Astrocyte of the cerebellum (primary cell): ENCODE data around the gene PACRG.

ENCODE experiments used
- DNase-seq: peaks from one replicate; pipeline ENCODE4 v3.0.0-alpha.2; 2011; ENCODE audit warnings: low read depth
- H3K4me3 ChIP-seq: 2 replicates; pipeline ENCODE4 v1.5.1; 2011; ENCODE audit warnings: mild to moderate bottlenecking, low read depth, low read length, moderate library complexity
- in situ Hi-C: cut with HindIII; loops from 2 replicates; pipeline ENCODE4 v1.10.0; 2017; ENCODE audit warnings: low sequenced_read_pairs
- TF ChIP-seq, protein P1 (sequence below): IDR thresholded peaks from 2 replicates; pipeline ENCODE4 v1.5.1; 2012; ENCODE audit warnings: low read length, low read depth, moderate library complexity, mild to moderate bottlenecking; ENCODE audit errors: missing control alignments

The PACRG gene

GRCh38 chr6:162751211-162751859 lies 23.6 kb downstream of the PACRG start:
- in situ Hi-C loops = no loop called here
- TF ChIP-seq, protein P1, sequence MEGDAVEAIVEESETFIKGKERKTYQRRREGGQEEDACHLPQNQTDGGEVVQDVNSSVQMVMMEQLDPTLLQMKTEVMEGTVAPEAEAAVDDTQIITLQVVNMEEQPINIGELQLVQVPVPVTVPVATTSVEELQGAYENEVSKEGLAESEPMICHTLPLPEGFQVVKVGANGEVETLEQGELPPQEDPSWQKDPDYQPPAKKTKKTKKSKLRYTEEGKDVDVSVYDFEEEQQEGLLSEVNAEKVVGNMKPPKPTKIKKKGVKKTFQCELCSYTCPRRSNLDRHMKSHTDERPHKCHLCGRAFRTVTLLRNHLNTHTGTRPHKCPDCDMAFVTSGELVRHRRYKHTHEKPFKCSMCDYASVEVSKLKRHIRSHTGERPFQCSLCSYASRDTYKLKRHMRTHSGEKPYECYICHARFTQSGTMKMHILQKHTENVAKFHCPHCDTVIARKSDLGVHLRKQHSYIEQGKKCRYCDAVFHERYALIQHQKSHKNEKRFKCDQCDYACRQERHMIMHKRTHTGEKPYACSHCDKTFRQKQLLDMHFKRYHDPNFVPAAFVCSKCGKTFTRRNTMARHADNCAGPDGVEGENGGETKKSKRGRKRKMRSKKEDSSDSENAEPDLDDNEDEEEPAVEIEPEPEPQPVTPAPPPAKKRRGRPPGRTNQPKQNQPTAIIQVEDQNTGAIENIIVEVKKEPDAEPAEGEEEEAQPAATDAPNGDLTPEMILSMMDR = no peak
- no peak for DNase-seq
- no peak overlapping the region for H3K4me3 ChIP-seq

DNA sequence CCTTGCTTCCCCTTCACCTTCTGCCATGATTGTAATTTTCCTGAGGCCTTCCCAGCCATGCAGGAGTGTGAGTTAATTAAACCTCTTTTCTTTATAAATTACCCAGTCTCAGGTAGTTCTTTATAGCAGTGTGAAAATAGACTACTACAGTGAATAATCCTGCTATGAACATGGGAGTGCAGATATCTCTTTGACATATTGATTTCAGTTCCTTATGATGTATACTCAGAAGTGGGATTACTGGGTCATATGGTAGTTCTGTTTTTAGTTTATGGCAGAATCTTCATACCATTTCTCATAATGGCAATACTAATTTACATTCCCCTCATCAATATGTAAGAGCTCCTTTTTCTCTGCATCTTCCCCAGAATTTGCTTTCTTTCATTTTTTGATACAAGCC lies 26.0 kb downstream of the PACRG start:
- no peak overlapping the region for H3K4me3 ChIP-seq
- in situ Hi-C loops = no loop called here
- TF ChIP-seq, protein P1 = no peak
- DNase-seq = no peak

DNA sequence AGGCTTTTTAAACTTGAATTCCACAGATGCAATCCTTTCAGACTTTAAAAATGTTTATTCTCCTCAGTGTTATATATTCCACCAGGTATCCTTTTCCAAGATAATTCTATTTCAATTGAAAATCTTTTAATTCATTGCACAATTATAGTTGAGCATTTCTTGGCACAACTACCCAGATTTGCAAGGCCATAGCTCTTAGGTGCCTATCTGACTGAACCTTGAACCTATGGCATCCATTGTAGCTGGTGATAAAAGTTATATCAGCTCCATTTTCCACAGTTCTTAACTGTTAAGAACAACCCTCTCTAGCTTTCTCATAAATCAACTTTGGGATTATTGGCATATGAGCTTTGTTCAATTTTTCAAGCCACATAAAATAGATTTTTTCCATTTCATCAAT lies 42.4 kb downstream of the PACRG start:
- TF ChIP-seq, protein P1 = no peak
- H3K4me3 ChIP-seq = no peak overlapping the region
- no peak for DNase-seq
- in situ Hi-C loops = no loop called here

DNA sequence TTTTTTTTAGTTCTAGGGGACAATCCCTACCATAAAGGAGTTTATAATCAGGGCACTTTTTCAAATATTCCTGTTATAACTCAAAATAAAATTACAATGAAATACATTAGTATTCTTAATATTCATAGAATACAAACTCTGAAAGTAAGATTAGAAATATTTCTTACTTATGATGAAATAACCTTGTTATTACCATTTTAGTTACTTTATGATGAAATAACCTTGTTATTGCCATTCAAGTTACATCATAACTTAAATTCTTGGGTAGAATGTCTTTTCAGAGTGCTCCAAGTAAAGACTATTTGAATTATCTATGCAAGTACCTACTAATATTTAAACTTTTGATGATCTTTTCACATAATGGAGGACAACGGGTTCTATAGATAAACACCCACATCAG lies 43.2 kb downstream of the PACRG start:
- no peak overlapping the region for H3K4me3 ChIP-seq
- TF ChIP-seq, protein P1 = no peak
- in situ Hi-C loops = no loop called here
- DNase-seq = no peak

- H3K4me3 ChIP-seq = no peak overlapping the region
- in situ Hi-C loops = no loop called here
- DNase-seq = no peak
- TF ChIP-seq, protein P1 = no peak
Measured at GRCh38 chr6:162772466-162772865, 44.7 kb downstream of the PACRG start.

DNA sequence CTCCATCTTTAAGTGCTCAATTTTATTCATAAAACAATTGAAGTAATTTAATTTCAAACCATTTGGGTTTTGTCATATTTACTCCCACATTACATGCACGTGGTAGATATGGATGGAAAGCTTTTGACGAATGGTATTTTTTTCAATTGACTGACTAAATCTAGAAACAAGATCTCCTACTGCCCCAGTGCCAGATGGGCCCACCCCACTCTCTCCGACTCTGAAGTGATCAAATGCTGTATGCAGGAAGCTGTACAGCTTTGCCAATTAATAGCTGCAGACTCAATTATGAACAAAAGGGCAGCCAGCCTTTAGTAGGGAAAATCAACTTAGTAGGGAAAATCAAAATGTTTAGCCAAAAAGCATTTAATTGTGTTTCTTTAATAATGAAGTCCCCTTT lies 46.2 kb downstream of the PACRG start:
- no peak overlapping the region for H3K4me3 ChIP-seq
- in situ Hi-C loops = no loop called here
- no peak for DNase-seq
- TF ChIP-seq, protein P1 = no peak
